Epidermal melanocyte (primary cell): ENCODE results near the gene BBS12.
"Not testable (repeated sequence)": the region's sequence is repeated elsewhere in the genome, so short reads cannot be mapped to it uniquely, and the experiment has no call there.

ENCODE experiments used
- DNase-seq: peaks from one replicate; pipeline ENCODE4 v3.0.0; 2011; ENCODE audit warnings: low spot score; ENCODE audit not compliant: insufficient read length

Gene BBS12

DNA sequence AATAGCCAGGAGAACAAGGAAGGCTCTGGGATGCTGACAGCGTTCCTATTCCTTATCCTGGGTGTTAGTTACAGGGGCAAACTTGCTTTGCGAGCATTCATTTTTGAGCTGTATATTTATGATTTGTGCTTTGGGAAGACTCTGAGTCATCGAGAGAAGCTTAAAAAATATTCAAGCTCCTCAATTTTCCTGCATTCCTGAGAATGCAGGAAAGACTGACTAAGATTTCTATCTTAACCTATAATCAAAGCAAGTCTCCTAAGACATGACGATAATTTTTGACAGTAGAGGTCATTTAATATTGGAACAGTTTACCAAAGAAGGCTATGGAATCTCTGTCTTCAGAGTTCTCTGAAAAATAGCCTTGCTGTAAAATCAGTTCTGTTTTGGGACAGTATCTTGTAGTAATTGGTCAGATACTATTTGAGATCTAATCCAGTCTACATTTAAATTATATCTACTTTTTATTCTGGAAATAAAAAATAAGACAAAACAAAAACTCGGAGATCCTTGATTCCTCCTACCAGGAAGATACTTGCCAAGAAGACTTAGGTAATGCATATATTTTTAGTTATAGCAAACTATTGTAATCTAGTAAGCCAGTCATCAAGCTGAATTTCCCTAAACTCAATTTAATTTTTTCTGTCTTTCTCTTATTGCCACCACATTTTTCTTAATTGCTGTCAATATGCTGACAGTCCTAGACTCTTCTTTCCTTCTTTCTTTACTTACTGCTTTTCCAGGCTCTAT, 31.7 kb downstream of the BBS12 start:
- DNase-seq, result no peak

DNA sequence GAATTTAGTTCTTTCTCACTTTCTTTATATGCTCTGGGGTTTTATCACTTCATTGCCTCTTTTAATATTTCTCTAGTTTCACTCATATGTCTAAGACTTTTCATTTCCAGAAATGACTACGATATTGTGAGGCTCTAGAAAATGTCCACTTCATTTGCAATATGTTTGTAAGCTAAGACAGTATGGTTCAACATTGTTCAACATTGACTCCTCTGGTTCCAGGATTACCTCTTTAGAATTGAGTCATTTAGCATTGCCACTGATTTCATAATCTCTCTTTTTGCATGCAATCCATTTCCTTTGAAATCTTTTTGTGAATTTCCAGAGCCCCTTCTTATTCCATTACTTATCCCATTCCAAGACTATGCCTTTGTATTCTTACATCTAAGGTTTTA, 32.3 kb downstream of the BBS12 start:
- DNase-seq, result no peak

DNA sequence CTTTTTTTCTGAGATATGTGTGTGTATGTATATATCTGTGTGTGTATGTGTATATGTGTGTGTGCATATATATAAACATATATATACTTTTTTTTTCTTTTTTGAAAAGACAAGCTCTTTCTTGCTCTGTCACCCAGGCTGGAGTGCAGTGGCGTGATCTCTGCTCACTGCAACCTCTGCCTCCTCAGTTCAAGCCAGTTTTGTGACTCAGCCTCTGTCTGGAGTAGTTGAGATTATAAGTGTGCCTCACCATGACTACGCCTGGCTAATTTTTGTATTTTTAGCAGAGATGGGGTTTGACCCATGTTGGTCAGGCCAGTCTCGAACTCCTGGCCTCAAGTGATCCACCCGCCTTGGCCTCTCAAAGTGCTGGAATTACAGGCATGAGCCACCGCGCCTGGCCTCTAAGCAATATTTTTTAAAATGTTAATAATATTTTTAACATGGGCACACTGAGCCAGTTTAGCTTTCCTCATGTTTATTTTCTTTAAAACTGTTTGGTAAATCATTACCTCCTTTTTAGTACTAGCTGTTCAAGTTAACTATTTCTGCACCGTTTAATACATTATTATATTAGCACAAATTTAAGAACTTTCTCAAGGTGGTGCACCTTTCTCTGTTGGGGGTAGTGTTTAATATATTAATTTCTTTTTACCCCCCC, 33.3 kb downstream of the BBS12 start:
- no peak for DNase-seq

DNA sequence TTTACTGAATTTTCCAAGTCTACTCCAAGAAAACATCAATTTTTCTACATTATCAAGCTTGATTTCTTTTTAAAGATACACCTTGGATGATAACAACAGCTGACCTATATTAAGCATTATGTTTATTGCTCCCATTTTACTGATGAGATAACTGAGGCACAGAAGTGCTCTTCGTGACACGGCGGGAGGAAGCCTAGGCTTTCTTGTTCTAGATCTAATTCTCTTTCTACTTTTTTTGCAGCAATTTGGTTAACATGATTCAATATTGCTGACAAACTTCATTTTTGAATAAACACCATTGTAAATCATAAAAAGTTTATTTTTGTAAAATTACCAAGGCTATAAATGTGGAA, 33.8 kb downstream of the BBS12 start:
- DNase-seq, result no peak

DNA sequence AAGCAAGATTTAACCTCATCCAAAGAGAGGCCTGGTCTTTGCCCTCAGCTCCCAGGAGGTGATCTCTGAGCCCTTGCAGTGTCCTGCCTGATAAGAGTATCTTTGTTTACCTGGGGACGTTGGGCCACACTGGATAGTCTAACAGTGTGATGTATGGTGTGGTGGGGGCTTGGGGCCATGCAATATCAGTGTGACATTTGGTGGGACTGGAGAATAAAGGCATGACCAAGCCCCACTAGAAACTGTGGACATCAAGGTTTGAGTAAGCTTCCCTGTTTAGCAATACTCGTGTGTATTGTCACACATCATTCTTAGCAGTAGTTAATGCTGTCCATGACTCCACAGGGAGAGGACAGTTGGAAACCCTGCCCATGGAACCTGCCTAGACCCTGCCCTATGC, 34.4 kb downstream of the BBS12 start:
- no peak for DNase-seq

DNA sequence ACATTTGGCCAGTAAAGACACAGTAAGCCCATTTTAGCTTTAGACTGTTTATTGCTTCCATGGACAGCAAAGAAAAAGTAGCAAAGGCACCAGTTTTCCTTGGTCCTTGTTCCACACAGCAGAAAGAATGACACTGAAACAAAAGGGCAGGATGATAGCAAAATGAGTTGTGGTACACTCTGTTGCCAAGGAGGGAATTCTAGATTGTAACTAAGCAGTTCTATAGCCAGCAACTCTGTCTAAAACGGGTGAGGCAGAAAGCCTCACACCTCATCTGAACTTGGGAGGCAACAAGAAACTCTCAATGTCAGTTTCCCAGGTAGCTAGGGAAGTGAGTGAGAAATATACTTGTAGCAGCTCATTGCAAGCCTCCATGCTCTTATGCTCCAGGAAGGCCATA, 39.2 kb downstream of the BBS12 start:
- DNase-seq, result no peak

DNA sequence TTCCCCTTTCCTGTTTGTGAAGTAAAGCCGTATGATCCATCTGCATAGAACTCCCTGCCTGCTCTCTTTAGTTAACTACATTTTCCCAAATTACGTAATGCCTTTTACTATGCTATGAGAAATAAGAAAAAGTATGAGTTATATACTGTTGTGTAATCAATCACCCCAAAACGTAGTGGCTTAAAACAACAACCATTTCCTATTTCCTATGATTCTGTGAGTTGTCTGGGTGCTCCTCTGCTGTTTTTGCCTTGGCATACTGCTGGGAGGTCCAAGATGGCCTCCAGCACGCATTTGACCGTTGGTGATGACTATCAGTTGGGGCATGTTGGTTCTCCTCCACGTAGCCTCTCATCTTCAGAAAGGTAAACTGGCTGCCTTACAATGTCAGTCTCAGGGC, 39.8 kb downstream of the BBS12 start:
- no peak for DNase-seq

DNA sequence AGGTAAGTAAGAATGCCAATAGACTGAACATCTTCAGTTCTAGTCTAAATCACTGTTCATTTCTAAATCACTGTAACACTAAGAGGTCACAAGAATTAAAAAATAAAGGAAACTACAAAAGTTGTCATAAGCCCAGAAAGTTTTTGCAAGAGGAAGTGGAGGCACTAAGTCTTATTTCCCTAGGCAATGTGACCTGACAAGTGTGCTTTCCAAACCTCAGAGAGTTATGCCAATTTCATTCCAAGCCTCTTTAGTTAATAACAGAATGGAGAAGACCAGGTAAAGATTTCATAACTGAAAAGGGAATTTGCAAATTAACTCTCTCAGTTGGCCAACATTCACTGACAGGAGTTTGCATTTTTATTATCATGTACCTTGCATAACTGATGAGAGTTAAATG, 40.5 kb downstream of the BBS12 start:
- DNase-seq, result no peak

DNA sequence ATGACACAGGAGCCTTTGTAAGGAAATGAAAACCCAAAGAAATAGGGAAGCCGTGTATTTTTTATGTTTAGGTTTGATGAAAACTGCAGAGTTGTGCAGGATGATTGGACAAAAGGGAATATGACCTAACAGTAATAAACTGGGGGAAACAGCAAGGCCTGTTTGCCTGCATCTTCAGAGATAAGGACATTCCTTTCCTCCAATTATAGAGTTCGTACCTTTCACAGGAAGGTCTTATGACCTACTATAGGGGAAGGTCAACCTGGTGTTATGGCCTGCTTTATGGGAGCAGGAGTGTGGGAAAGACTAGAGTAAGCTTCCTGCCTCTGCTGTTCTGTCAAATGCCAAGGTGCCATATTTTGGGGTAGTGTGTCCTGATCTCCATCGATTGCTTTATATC, 42.5 kb downstream of the BBS12 start:
- no peak for DNase-seq

DNA sequence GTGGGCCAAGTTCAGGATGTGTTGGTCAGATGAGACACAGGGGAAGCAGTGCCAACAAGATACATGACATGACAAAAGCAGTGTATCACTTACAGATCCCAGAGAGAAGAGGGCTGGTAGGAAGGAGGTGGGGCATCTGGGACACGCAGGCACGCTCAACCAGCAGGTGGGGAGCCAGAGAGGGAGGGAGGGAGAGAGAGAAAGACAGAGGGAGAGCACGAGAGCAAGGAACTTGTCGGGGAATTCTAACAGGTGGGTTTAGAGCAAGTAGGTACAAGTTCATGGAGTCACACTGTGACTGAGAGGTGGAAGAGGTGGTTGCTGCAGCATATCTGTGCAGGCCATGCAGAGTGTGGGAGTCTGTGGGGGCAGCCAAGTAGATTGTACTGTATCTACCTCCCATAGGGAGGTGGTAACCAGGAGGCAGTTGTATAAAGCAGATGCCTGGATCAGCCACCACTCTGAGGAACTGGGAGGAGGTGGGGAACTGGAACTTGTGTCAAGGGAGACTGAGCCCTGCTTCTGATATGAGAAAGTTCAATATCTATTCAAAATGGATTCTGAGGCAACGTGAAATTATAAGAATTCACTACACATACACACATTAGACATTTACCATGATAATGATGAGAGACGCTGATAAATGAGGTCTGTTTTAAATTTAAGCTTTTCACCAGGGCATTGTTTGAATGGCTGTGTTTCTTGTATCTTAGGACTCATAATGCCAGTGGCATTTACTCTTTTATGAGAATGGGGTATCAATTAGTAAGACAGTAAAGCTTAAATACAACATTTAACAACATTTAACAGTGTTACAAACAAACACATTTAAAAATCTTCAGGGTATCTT, 43.7 kb downstream of the BBS12 start:
- DNase-seq, result no peak

DNA sequence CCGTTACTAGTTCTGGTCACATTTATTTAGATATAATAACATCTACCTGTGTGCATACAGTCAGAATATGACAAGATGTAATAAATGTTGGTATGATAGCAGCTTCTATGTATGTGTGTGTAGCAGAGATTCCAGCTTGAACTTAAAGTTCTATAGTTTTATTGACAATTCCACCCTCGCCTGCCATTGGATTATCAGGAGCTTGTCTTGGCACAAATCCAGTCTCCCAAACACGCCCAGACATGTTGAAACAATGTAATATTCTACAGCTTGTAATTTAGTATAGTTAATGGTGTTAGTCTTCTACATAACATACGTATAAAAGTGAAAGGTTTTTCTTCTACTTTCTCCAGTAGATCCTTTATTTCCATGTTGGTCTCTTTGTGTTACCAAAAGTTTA, 44.4 kb downstream of the BBS12 start:
- no peak for DNase-seq

DNA sequence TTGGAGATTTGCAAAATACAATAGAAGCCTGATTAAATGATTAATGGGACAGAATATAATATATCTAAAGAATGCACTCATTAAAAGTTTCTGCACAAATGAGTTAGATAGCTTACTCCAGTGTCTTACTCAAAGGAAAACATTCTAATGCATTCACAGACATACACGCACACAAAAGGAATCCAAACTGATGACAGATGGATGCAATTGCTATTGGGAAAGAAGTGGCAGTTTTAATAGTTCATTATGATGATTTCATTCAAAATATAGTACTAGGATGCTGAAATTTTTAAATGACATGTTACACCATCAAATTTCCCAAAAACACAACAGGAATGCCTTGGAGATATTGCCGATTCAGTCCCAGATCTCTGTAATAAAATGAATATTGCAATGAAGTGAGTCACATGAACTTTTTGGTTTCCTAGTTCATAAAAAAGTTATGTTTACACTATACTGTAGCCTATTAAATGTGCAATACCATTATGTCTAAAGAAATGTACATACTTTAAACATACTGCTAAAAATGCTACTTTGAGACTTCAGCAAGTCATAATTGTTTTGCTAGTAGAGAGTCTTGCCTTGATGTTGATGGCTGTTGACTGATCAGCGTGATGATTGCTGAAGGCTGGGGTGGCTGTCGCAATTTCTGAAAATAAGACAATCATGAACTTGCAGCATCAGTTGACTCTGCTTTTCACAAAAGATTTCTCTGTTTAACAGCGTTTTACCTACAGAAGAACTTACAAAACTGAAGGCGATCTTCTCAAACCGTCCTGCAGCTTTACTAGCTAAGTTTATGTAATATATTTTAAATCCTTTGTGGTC, 45.6 kb downstream of the BBS12 start:
- DNase-seq, result no peak

DNA sequence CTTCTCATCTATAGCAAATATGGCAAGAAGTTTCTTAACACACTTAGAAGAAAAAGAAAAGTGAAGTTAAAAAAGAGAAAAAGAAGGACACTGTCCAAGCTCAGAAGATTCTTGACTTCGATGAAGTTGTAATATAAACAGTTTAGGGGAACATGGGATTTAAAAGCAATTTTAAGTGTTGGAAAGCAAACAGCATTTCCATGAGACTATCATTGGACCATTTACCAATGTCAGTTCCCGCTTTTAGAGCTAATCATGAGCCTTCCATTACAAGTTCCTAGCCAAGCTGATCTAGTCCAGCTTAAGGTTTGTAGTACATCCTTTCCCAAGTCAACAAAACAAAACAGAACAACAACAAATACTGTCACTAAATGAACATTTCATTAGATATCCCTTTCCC, 49.0 kb downstream of the BBS12 start:
- no peak for DNase-seq

DNA sequence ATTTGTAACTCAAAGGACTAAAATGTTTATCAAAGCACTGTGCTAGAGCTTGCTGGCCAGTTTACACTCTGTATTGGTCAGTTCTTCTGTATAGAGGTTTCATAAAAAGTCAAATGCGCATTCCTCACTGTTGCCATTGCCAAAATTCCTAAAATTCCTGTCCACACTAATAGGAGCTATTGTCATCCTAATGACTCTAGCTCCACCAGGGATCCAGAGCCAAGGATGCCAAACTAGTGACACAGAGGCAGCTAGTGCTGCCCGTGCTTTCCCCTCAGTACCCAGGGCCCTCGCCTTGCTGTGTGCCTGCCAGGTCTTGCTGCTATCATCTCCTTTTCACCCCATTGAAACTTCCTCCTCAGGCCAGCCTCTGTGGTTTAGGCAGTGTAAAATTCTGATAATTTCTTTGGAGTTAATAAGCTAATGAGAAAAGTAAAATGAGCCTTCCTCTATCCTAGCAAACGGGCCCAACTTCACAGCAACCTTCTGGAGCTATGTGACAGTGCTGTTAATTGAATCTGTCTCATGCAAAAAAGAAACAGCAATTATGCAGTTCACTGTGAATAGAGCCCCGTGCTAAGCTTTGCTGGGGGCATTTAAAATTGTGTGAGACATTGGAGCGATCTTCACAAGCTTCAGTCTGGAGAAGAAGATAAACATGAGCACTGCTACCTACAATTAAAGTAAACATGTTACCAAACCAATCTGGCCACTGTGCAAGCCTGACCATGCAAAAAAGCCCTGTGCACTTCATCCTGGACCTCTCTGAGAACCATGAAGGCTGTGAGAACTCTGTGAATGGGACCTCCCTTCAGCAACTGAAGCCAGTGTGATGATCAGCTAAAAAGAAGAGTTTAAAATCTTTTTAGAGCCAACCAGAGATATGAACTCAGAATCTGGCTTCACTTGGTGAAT, 51.1 kb downstream of the BBS12 start:
- peak; percentile 82 for DNase-seq

DNA sequence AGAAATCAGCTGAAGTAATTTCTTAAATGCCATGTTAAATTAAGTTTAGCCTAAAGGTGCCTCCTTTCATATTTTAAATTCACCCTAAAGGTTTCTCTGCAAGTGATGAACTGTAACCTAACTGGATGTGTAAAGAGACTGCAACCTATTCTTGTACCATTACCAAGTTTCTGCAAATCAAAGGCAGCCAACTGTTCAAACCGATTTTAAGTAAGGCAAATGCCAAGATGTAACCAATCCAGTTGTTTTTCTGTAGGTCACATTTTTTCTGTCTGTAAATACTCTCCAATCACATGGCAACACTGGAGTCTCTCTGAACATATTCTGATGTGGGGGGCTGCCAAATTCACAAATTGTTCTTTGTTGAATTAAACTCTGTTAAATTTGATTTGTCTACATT, 51.8 kb downstream of the BBS12 start:
- DNase-seq, result no peak

DNA sequence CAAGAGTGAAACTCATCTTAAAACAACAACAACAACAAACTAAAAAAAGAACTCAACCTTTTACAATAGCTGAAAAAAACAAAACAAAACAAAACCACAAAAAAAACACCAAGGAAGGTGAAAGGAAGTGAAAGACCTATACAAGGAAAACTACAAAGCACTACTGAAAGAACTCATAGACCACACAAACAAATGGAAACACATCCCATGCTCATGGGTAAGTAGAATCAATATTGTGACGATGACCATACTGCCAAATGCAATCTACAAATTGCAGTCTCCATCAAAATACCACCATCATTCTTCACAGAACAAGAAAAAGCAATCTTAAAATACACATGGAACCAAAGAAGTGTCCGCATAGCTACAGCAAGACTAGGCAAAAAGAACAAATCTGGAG, 52.6 kb downstream of the BBS12 start:
- no peak for DNase-seq

DNA sequence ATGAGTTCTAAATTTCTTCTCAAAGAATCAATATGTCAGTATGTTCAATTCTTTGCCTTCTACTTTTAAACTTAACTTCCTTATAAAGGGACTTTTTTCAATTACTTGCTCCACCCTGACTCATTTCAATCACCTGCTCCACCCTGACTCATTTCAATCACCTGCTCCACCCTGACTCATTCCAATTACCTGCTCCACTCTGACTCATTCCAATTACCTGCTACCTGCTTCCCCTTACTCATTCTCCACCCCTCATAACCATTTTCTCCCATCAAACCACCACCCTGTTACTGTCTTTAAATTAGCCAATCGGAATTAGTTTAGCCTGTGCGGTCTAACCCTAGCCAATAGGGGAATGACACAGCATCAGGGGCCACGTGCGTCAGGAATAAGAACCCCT, 53.8 kb downstream of the BBS12 start:
- not testable (repeated sequence) for DNase-seq

DNA sequence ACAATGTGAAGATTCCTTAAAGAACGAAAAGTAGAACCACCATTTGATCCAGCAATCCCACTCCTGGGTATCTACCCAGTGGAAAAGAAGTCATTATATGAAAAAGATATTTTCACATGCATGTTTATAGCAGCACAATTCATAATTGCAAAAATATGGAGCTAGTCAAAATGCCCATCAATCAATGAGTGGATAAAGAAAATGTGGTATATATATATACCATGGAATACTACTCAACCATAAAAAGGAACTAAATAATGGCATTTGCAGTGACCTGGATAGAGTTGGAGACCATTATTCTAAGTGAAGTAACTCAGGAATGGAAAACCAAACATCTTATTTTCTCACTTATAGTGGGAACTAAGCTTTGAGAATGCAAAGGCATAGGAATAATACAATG, 54.4 kb downstream of the BBS12 start:
- DNase-seq, result not testable (repeated sequence)

DNA sequence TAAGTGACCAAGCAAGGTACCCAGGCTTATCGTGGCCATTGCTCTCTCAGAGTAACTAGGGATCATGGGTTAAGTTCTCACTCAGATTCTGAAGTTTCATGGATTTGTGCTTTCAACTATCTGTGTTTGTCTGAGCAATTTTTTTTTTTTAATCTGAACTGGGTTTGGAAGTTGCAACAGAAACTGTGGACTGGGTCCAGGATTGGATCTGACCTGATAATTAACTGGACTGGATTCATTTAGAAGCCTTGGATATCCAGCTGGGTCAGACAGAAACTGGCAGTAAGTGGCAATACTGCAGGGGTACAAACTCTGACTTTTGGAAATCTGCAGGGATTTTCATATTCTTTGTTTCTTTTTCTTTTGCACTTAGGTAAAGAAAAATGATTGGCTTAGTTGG, 55.4 kb downstream of the BBS12 start:
- DNase-seq, result no peak

DNA sequence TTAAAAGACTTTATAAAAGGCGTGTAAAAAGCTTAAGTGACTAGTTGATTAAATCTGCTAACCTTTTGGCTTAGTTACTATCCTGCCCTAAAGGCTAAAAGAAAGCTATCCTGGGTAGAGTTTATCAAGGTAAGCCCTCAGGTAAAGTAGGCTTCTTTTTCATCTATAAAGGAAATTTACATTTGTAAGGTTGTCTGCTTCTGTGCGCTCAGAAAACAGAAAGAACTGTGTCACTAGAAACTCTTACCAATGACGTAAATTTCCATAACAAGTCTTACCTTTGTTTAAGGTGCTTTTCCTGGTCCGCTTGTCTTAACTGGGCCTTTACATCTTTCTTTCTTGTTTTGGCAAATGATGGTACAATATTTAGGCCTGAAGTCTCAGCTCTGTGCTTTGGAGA, 56.4 kb downstream of the BBS12 start:
- no peak for DNase-seq

DNA sequence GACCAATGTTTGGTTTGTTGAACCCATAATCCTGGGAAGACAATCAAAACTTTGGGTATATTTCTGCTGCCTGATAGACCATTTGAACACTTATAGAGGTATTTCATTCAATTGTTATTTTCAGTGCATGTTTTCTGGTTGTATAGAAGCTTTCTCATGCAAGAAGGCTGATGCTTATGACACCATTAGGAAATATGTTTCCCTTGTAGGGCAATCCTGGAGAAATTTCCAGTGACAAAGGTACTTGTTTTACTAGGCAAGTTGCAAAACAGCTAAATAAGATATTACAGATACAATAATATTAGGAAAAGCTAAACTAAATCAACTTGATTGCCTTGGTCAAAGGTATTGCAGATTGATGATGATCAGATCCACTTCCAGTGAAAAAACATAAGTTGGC, 61.3 kb downstream of the BBS12 start:
- DNase-seq, result no peak
